ENCODE data around the gene SMYD3. TPM values are rescaled to one million over a fixed set of nuclear protein-coding genes. Genes with fewer than 3 reads are reported as not detected.

SMYD3 gene
- total RNA-seq, 1 experiment from 2014 or later, result 25.5 TPM

DNA sequence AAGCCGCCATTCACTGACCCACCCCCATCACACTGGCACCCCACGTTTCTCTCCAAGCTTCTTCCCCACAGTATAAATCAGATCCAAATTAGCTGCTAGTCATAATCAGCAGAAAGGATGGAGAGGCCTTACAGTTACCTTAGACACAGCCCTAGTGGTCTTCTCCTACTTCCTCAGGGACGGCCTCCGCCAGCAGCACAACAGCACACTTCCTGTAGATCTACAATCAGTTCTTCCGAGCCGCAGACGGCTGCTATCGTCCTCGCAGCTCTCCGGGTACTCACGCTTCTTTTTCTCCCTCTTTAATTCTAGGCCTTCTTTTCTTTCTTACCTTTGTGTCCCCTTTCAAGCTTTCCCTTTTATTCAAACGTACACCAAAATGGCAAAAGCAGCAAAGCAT is 313.5 kb downstream of the SMYD3 start:
- Mint-ChIP-seq H3K27me3 (ENCODE audit: low read depth) (no peaks in the 10 kb centered on the region), H3K4me1 (peaks cover 8 to 9% of the 10 kb centered on the region in 2 experiments), H3K4me3 (no peak overlapping the region; a peak in 1 of 5 replicates), H3K36me3 (ENCODE audit: insufficient read depth in 1 of 3, low read depth in 3 of 3) (no peaks in the 10 kb centered on the region), H3K27ac (peak overlapping the region in 2 of 3 experiments; percentile 30 to 47; a peak in 3 of 7 replicates), H3K9me3 (no peaks in the 10 kb centered on the region)
- no peaks in the 10 kb centered on the region for H3K79me1 ChIP-seq (ENCODE audit: insufficient read depth, low read depth, low read length, poor library complexity, severe bottlenecking)
- H3K27me3 ChIP-seq (ENCODE audit: insufficient read depth, low read length), result no peaks in the 10 kb centered on the region
- no peak overlapping the region for H2BK12ac ChIP-seq (ENCODE audit: insufficient read length, low read depth, low read length)
- no peak overlapping the region for H4K8ac ChIP-seq (replicated peaks; ENCODE audit: insufficient read length, low read depth, low read length)
- no peaks in the 10 kb centered on the region for H3K23me2 ChIP-seq (ENCODE audit: insufficient read length, low read depth, low read length, poor library complexity, severe bottlenecking)
- DNase-seq, result no peak
- H3K14ac ChIP-seq (ENCODE audit: insufficient read depth, low read length), result no peak overlapping the region
- TF ChIP-seq, protein P1, sequence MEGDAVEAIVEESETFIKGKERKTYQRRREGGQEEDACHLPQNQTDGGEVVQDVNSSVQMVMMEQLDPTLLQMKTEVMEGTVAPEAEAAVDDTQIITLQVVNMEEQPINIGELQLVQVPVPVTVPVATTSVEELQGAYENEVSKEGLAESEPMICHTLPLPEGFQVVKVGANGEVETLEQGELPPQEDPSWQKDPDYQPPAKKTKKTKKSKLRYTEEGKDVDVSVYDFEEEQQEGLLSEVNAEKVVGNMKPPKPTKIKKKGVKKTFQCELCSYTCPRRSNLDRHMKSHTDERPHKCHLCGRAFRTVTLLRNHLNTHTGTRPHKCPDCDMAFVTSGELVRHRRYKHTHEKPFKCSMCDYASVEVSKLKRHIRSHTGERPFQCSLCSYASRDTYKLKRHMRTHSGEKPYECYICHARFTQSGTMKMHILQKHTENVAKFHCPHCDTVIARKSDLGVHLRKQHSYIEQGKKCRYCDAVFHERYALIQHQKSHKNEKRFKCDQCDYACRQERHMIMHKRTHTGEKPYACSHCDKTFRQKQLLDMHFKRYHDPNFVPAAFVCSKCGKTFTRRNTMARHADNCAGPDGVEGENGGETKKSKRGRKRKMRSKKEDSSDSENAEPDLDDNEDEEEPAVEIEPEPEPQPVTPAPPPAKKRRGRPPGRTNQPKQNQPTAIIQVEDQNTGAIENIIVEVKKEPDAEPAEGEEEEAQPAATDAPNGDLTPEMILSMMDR (conservative IDR thresholded peaks at IDR 0.05), result no peak
- H3K4ac ChIP-seq (ENCODE audit: low read depth, low read length), result no peak overlapping the region
- no peak overlapping the region for H2AFZ ChIP-seq (ENCODE audit: low read length)
- H2AK5ac ChIP-seq (ENCODE audit: insufficient read length, low read length), result no peak overlapping the region
- H3K23ac ChIP-seq (ENCODE audit: insufficient read length, low read depth, low read length), result no peak overlapping the region
- H3T11ph ChIP-seq (ENCODE audit: low read length), result no peak overlapping the region
- no peak overlapping the region for H4K91ac ChIP-seq (ENCODE audit: insufficient read length, low read depth, low read length)
- H4K20me1 ChIP-seq (ENCODE audit: control insufficient read depth, insufficient read depth, insufficient read length), result no peaks in the 10 kb centered on the region
- H3K4me1 ChIP-seq (ENCODE audit: insufficient read depth, low read length), result no peaks in the 10 kb centered on the region
- no peak overlapping the region for H4K5ac ChIP-seq (ENCODE audit: insufficient read length, low read depth, low read length)
- no peak overlapping the region for H2BK5ac ChIP-seq (ENCODE audit: insufficient read length, low read length)
- no peaks in the 10 kb centered on the region for H3K9me3 ChIP-seq (ENCODE audit: control insufficient read depth, low read depth, low read length)
- no peak overlapping the region for H3K56ac ChIP-seq (ENCODE audit: insufficient read length, low read depth, low read length)
- H3K9ac ChIP-seq (ENCODE audit: extremely low read depth, insufficient read length, low read length), result no peak overlapping the region
- H2BK20ac ChIP-seq (ENCODE audit: low read depth, low read length, poor library complexity, severe bottlenecking), result no peak overlapping the region
- H2BK120ac ChIP-seq (ENCODE audit: low read depth, low read length, poor library complexity, severe bottlenecking), result peak overlapping the region; percentile 67
- H2BK15ac ChIP-seq (ENCODE audit: low read depth, low read length), result no peak overlapping the region
- no peaks in the 10 kb centered on the region for H3K79me2 ChIP-seq (ENCODE audit: insufficient read depth, low read length)
- no CpG with 5 or more reads among the region's 12 CpGs for WGBS (ENCODE audit: extremely low coverage, insufficient read length, low lambda C conversion rate)
- H3K18ac ChIP-seq (ENCODE audit: insufficient read length, low read depth, low read length), result no peak overlapping the region
- H3K27ac ChIP-seq (ENCODE audit: insufficient read length, low read depth, low read length), result no peak overlapping the region
- no peak overlapping the region for H3K4me2 ChIP-seq (ENCODE audit: insufficient read depth, insufficient read length, low read length)

Measured in H9 (cell line).